ELR (cell line): ENCODE data around the gene CEMIP.
A peak's percentile ranks its signal among the peaks of the same experiment; 100 is the strongest.

ENCODE experiments used
- DNase-seq: peaks from one replicate; pipeline ENCODE4 v3.0.0-alpha.2; 2015; ENCODE audit warnings: low read depth

Gene CEMIP

DNA sequence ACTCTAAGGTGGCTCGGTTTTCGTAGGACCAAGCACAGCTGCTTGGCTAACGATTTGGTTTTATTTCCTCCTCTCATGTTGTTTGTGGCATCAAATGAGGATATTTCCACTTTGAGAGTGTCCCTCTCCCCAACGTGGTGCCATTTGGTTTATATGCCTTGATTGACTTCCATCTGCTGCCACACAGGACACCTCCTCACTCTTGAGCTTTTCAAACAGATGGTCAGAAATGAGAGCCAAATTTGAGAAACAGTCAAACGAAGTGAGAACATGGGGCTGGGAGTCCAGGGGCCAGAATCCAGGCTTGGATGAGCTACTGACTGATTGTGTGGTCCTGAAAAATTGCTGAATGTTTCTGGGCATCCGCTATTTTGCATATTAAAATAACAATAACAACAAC lies 43.5 kb downstream of the CEMIP start:
- no peak for DNase-seq

DNA sequence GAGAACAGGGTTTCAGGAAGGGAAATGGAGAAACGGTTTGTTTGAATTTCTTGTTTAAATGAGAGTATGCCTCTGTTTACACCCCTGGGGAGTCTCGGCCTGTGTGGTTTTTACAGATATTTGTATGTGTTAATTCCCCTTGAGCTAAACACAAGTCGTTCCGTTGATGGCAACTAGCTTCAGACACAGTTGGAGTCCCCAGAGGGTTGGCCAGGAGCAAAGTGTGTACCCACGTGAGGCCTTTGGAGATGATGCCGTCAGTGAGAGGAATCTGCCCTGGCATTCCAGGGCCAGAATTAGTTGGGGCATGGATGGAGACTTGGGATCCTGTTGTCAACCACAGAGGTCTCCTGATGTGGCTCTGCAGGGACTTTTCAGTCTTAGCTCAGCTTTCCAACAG lies 44.0 kb downstream of the CEMIP start:
- DNase-seq, result no peak

DNA sequence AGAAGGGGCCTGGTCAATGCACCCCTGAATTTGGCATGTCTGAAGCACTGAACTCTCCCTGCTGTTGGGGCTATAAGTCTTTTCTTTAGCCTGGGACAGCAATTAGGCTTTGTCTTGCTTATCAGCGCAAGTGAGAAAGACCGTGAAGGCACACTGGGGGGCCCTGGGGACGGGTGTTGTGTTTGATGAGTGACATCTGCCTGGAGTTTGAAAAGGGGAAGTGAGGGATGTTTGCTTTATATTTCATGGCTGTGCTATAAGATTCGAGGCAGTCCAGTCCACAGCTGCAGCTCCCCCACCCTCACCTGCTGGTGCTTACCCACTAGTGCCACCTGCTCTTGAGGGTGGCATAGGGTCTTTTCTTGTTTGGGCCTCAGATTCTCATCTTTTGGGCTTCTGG lies 44.8 kb downstream of the CEMIP start:
- DNase-seq, result no peak

DNA sequence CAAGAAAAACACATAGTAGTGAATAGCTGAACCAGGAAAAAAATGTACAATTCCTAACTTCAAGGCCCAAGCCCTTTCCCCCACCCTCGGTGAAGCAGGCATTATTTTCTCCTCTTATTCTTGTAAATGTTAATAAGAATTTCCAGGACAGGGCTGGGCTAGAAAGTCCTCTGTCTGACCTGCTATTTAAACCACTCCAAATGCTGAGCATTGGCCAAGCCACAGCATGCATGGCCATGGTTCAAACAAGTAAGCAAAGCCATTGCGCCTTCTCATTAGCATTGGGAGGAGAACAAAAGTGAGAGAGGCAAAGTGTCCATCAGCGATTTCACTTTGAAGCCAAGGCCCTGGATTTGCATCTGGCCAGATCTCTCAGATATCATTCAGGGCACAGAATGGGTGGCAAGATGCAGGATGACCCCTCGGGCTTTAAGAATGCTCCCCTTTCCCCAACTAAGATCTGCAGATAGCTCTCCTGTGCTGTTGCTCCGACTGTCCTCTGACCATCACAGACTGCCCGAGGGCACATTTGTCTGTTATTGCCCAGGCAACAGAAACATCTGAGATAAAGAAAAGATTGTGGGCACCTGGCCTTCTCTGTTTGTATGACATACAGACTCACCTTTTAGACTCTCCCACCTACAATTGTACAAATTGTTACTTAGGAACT lies 46.3 kb downstream of the CEMIP start:
- DNase-seq, result no peak

DNA sequence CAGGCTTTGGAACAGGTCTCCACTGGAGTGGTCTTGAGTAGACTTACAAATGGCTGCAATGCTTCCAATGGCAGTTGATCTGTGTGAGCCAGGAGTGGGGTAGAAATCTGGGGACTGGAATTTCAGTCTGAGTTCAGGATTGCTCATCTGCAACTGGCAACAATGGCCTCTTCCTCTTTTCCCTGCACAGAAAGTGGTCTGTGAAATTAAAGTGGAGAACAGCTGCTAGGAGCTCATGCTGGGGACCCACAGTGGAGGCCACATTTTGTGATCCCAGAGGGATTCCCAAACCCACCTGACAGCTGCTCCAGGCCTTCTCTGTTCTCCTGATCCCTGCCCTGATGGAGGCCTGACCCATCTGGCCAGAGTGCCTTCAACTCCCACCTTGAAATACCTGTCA lies 49.6 kb downstream of the CEMIP start:
- DNase-seq, result no peak

DNA sequence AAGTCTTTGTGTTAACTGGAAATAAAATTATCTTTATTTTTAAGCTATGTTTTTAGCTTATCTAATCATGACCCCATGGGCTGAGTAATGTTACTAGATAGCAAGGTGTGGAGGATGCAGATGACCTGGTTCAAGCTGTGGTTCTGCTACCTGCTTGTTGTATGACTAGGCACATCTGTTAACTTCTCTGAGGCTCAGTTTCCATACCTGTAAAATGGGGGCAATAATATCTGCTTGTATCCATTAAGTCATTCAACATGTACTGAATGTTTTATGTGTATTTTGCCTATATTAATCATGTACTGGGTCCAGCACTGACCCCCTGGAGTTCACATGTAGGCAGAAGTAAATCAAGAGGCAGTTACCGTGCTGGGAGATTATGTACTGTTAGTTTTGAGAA lies 51.5 kb downstream of the CEMIP start:
- no peak for DNase-seq

DNA sequence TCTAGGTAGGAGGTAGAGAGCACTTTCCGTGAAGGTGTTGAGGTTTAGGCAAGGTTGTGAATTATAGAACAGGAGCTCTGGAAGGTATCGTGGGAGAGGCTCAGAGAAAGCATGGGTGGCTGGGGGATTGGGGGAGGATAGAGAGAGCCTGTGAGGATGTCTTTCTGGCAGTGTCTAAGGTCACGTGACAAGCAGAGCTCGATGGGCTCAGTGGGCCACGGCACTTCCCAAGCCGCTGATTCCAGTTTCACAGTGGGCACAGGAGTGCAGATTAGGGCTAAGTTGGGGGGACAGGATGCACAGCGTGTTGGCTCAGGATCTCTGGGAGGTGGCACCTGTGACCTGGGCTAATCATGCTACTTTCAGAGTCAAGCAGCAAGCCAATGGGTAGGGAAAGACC lies 52.0 kb downstream of the CEMIP start:
- no peak for DNase-seq

DNA sequence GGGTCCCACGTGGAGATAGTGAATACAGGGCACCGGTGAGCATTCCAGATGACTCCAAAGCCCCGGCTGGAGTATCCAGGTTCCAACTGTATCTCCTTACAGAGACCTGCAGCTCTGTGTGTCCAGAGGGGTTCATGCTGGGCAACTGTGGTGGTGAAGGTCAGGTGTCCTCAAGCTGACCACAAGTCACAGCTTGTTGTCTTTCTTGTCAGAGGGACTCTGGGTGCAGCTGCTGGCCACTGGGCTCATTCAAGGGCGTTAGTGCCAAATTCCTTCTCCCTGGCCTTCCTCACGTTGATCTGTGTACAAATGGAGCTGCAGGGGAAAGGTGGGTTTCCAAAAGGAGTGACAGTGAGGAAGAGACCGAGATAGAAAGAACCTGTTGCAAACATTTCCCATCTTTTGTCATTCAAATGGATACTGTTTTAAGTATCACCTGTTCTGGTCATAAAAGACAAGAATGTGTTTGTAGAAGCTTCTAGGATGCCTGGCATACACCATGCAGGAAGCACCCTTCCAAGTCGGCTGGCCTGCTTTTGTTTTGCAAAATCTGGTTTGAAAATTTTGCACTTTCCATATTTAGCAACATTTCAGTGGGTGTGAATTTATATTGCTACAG lies 52.5 kb downstream of the CEMIP start:
- no peak for DNase-seq

DNA sequence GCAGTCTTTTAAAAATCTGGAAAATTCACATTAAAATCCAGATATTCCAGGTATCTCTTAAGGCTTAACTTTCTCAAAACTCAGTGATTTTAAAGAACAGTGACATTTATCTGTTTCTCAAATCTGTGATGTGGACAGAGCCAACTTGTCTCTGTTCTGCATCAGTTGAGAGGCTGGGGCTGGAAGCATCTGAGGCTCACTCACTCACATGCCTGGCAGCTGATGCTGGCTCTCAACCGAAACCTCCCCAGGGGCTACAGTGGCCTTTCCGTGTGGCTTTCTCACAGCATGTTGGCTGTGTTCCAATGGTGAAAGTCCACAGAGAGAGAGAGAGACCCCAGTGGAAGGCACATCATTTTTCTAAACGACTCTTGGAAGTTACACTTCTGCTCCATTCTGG lies 53.5 kb downstream of the CEMIP start:
- DNase-seq, result no peak

DNA sequence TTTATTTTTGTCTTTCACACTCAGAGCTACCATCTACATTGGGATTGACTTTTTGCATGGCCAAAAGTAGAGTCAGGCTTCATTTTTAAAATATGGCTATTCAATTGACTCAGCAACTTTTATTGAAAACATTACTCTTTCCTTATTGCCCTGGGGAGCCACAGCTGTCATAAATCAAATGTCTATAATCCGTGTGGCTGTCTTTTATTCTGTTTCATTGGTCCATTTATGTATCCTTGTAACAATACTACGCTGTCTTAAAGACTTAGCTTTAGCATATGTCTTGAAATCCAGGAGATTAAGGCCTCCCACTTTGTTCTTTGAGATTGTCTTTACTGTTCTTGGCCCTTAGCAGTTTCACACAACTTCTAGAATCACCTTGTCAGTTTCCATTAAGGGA lies 55.2 kb downstream of the CEMIP start:
- DNase-seq, result no peak

DNA sequence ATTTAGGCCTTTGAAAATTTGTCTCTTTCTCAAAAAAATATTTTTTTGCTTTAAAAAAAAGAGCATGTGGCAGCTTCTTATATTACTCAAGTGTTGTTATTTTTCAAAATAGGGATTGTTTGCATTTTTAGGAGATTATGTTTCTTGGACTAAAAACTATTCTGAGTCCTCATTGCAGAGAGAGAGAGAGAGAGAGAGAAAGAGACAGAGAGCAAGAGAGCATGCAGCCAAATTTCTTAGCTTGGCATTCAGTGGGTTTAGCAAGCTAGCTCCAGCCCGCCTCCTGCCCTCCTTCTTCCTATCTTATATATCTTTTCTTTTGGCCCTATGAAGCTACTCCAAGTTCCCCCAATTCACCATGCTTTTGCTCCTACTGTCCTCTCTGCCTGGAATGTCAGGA lies 55.7 kb downstream of the CEMIP start:
- no peak for DNase-seq

DNA sequence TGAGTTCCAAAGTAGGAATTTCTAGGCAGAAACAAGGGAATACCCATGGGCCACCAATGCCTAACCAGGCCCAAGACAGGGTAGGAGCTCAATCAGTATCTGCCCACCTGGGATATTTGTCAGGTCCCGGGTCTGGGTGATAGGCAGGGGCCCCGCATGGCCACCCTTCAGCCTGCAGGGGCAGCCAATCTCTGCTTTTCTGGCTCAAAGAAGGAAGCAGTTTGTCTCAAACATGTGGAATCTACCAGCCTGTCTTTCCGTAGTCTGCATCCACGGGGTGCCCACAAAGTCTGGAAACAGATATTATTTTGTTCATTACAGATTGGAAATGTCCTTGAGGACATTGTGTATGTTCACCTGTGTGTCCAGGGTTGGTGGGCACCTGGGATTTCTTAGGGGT lies 56.2 kb downstream of the CEMIP start:
- no peak for DNase-seq

DNA sequence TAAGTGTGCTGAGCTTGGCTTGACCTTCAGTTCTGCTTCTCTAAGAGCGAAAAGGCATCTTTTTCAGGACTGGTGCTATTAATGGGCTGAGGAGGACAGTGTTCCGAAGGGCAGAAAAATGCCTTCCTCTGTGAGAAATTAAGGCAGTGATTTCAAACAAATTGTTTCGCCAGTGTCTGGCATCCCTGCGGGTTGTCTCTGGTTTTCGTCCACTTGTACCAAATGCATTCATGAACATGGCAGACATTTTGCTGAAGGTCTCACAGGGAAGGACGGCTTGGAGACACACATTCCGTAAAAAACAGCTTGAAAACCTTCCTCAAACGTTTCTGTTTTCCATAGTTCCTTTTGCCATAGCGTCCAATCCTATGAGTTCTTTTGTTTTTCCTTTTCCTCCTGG lies 57.1 kb downstream of the CEMIP start:
- no peak for DNase-seq

DNA sequence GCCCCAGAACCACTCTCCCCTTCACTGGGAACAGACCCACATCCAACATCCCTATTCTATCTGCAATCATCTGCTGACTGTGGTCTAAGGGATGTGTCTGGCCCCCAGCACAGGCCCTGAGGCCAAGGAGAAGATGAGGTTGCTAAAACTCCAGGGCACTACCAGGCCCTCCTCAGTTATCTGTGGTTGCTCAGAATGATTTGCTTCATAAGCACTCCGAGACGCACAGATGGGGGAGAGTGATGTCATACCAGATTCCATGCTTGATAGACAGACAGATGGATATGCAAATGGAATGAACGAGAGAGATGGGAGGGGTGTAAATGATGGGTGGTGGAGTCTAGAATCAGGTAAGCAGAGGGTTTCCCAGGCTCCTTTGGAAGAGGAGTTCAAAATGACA lies 57.8 kb downstream of the CEMIP start:
- DNase-seq, result no peak

DNA sequence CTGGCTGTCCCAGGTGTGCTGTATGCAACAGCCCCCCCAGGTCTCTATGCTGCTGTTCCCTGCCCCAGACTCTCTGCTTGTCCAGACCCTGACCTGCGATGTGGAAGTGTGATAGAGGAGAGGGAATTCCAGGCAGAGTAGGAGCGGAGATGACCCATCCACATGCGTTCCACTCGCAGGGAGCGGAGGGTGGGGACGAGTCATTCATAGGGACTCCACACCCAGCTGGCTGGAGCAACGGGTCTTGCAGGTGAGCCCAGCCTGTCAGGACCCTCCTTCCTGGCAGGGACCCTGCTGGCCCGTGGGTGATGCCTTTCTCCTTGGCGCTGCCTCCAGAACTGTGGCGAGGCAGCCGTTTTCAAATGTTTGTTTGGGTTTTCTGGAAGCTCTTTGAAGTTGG lies 58.8 kb downstream of the CEMIP start:
- DNase-seq, result no peak

DNA sequence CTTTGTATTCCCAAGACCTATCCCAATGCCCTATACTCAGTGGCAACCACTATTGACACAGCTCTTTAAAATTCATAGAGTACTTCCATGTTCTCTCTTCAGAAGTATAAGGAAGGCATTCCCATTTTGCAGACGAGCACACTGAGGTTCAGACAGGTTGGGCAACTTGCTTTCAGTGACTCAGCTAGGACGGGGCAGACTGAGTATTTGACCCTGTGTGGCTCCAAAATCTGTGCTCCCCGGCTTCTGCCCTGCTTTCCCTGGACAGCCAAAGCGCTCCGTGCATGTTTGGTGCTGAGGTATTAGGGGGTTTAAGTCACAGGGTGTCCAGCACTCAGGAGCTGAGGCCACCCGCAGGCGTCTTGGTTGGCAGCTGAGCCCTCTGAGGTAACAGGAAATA lies 59.5 kb downstream of the CEMIP start:
- DNase-seq, result no peak

DNA sequence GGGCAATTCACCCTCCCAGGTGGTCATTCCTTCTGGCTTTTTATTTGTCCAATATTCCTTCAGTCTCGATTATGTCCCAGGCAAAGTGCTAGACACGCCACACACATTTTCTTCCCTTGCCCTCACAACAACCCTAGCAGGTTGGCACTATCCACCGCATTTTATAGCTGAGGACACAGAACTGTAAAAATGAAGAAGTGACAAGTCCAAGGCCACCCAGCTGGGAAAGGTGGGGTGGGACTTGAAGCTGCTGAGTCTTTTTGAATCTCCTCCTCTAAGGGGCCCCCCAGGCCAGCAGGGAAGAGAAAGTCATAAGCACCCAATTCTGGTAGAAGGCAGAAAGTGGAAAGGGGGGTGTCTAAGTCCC lies 60.6 kb downstream of the CEMIP start:
- no peak for DNase-seq

DNA sequence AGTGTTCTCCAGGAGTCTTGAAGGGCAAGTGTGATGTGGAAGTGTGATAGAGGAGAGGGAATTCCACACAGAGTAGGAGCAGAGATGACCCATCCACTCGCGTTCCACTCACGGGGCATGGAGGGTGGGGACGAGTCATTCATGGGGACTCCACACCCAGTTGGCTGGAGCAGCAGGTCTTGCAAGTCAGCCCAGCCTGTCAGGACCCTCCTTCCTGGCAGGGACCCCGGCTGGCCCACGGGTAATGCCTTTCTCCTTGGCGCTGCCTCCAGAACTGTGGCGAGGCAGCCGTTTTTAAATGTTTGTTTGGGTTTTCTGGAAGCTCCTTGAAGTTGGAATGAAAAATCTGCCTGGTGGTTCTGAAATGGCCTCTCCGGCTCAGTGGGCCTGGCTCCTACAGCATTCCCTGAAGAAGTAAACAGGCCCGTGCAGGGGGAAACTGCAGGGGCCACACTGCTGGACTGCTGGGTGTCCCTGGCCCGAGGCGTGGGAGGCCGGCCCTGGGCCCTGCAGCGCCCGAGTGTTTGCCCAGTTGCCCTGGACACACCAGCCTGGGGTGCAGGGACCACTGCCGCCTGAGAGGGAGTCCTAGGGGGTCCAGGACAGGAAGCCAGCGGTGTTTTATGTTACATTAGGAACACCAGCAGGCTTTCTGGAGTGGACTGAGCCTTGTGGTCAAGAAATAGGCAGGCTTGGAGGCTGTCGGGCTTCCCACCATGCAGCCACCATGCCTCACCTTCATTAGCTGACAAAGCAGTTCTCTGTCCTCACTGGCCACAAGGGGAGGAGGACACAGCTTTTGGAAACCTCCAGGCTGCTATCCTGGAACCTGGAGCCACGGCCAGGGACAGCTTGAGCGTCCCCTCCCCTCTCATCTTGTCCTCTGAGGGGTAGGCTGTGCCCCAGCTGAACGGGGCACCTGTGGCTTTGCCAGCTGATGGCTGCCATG lies 61.3 kb downstream of the CEMIP start:
- DNase-seq, result no peak

DNA sequence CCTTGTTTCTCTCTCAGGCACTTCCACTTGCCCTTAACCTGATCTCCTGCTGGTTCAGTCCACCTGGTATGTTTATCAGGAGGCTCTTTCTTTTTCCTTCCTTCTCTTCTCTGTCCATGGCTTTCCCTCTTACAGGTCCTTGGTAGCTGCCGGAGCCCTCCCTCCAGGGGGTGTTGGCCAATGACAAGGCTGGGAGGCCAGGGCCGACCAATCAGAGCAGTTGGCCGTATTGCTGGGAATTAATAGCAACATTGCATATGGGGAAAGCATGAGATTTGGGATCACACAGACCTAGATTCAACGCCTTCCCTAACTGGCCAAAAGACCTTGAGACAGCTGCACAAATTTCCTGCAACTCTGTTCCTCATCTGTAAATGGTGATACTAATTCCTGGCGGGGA lies 62.4 kb downstream of the CEMIP start:
- DNase-seq, result no peak

DNA sequence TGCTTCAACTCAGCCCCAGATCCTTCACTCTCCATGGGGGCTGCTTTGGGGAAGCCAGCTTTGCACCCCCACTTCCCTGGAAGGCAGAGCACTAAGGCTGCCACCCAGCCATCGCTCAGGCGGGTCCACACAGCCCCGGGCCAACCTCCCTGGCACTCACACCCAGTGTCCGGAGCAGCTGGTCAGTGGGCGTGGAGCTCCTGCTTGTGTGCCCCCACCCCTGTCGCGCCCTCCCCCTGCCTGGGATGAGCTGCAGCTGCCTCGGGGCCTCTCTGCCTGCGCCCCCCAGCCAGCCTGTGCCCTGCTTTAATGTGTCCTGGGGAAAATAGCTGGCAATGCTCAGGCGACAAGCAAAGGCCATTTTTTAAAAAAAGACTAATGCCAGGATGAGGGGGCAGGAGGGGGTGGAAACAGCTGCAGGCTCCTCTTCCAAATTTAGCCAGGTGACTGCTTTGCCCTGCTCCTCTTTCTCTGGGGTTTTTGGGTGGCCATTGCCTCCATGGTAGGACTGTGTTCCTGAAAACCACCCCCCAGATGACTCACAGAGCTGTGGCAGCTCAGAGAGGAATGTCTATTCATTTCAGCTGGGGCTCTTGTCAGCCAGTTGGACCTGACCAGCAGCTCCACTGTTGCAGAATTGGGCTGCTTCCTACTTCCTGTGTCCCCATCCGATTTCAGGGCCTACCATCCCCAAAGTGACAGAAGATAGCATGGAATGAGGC lies 65.0 kb downstream of the CEMIP start:
- DNase-seq, result peak; percentile 50

DNA sequence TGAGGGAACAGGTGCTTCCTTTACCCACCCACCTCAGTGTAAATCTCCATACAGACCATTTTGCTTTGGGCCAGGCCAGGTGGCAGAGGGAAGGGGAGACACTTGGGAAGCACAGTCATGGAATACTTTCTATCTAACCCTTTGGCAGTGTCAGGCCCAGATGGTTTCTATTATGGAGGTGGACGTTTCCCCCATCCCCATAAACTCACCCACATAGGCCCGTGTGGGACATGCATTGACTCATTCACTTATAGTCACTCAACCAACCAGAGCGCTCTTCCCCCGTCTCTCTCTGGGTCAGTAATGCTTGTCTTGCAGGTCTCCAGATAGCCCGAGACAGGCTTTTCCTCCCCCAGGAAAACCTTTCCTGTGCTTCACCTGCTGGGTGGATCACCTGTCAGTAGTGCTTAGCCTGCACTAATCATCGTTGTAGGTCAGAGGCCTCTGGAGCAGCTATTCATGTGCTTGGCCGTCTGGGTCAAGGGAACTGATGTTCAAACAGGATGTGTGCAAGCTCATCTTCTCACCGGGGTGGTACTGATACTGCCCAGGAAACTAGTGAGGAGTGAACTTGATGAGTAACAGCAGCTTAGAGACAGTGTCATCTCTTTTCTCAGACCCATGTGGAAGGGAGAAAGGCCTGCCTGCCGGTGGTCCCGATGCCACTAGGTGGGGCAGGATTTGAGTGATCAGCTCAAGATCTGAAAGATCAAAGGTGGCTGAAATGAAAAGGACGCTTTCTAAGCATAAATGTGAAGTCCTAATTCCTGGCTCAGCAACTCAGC lies 67.1 kb downstream of the CEMIP start:
- peak; percentile 29 for DNase-seq

DNA sequence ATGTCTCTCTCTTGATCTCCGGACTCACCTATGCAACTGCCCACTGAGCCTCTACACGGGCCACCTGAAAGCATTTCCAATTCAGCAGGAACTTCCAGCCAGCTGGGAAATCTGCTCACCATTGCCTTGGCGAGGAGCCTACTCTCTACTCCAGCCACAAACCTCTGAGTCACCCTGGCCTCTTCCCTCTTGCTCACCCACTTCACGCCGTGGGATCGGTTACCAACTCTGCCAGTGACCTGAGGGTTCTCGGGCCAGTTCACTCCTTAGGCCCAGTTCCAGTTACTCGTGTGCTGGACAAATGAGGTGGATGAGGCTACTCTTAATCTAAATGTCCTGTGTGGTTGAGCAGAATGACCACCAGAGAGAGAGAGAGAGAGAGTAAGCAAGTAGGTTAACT lies 70.1 kb downstream of the CEMIP start:
- DNase-seq, result peak; percentile 92
